ENCODE measurements around the gene ANKRD34B. TPM values are rescaled to one million over a fixed set of nuclear protein-coding genes. Genes with fewer than 3 reads are reported as not detected.
A peak's percentile ranks its signal among the peaks of the same experiment; 100 is the strongest.

ANKRD34B gene
- polyA plus RNA-seq, 2 of the 4 experiments (the other 2 are of a cell fraction) = 0.01 TPM

- ATAC-seq = no peak
- DNase-seq (ENCODE audit: low read depth in 1 of 2, low spot score in 1 of 2) = no peak
- no peak for FAIRE-seq
- Histone ChIP-seq H3K9me3 (no peaks in the 10 kb centered on the region), H3K4me3 (no peak overlapping the region), H3K4me2 (no peak overlapping the region), H3K4me1 (peaks cover 9% of the 10 kb centered on the region; the same call in 2 of the 3 replicates), H3K27ac (no peak overlapping the region)
- TF ChIP-seq HES2 (IDR thresholded peaks at IDR 0.05) = no peak
- CTCF ChIA-PET = no interaction called here
- 38% methylated on average over 3 of the region's 3 CpGs for WGBS (ENCODE audit: missing lambda C conversion rate)
- POLR2A ChIA-PET = interaction anchor here (1.3 kb wide), 1 partner anchor 82 kb away, joined by 4 read pairs; the partner anchor contains the start of genes DHFR and MSH3
Measured at GRCh38 chr5:80573062-80573461, 3.0 kb upstream of the ANKRD34B start.

GRCh38 chr5:80569086-80569960 is 757 bp downstream of the ANKRD34B start:
- peak overlapping the region; percentile 96 for H3K4me2 ChIP-seq
- ChIA-PET POLR2A (no interaction called here), CTCF (interaction anchor here (0.9 kb wide), 1 partner anchor 226 kb away, joined by 3 read pairs; no protein-coding TSS in a partner anchor)
- 32% methylated on average over 29 of the region's 89 CpGs for WGBS (ENCODE audit: missing lambda C conversion rate)
- peak overlapping the region; percentile 47 for H3K4me3 ChIP-seq
- DNase-seq (ENCODE audit: low read depth in 1 of 2, low spot score in 1 of 2) = no peak
- H3K4me1 ChIP-seq = peaks cover 9% of the 10 kb centered on the region; the same call in 2 of the 3 replicates
- H3K9me3 ChIP-seq = no peaks in the 10 kb centered on the region
- ATAC-seq = peak; percentile 26 to 32; a peak in 3 of 6 replicates
- peak overlapping the region in 1 of 2 experiments; percentile 42; a peak in 3 of 6 replicates for H3K27ac ChIP-seq
- FAIRE-seq = no peak
- TF ChIP-seq NFE2L2 (conservative IDR thresholded peaks at IDR 0.05; ENCODE audit: low read length) = no peak
- no peak for TF ChIP-seq GATA3 (IDR thresholded peaks at IDR 0.05; ENCODE audit: borderline replicate concordance)
- no peak for TF ChIP-seq RARB (CRISPR knock-in tag; IDR thresholded peaks at IDR 0.05)
- TF ChIP-seq FOSB (CRISPR knock-in tag; IDR thresholded peaks at IDR 0.05) = no peak
- TF ChIP-seq BHLHE40 (IDR thresholded peaks at IDR 0.05; ENCODE audit: low read depth, low read length) = no peak

GRCh38 chr5:80568251-80568650 is 1.8 kb downstream of the ANKRD34B start:
- FAIRE-seq = no peak
- TF ChIP-seq ZSCAN20 (CRISPR knock-in tag; IDR thresholded peaks at IDR 0.05) (no peak), NPAS2 (CRISPR knock-in tag; IDR thresholded peaks at IDR 0.05; ENCODE audit: borderline replicate concordance) (no peak), HOXA7 (CRISPR knock-in tag; IDR thresholded peaks at IDR 0.05) (no peak), CHD2 (IDR thresholded peaks at IDR 0.05; ENCODE audit: low read length, partially characterized antibody) (no peak), TP53 (CRISPR knock-in tag; IDR thresholded peaks at IDR 0.05) (no peak), MAZ (IDR thresholded peaks at IDR 0.05; ENCODE audit: borderline replicate concordance, low read depth, low read length) (no peak), CBX8 (IDR thresholded peaks at IDR 0.05) (no peak), HOXB13 (CRISPR knock-in tag; IDR thresholded peaks at IDR 0.05; ENCODE audit: low read depth) (no peak), SMC3 (IDR thresholded peaks at IDR 0.05) (no peak), NR3C1 (IDR thresholded peaks at IDR 0.05) (no peak), REST (IDR thresholded peaks at IDR 0.05) (no peak), RAD21 (conservative IDR thresholded peaks at IDR 0.05 in 1 of 2, IDR thresholded peaks at IDR 0.05 in 1 of 2) (no peak)
- Histone ChIP-seq H3K27ac (no peak overlapping the region), H3K4me1 (peaks cover 9% of the 10 kb centered on the region; the same call in 2 of the 3 replicates), H3K9me3 (no peaks in the 10 kb centered on the region), H3K4me2 (no peak overlapping the region), H3K4me3 (no peak overlapping the region)
- DNase-seq (ENCODE audit: low read depth in 1 of 2, low spot score in 1 of 2) = no peak
- 75% methylated on average over 6 of the region's 6 CpGs for WGBS (ENCODE audit: missing lambda C conversion rate)
- ChIA-PET POLR2A (no interaction called here), CTCF (interaction anchor here (0.9 kb wide), 1 partner anchor 225 kb away, joined by 3 read pairs; no protein-coding TSS in a partner anchor)
- no peak for ATAC-seq
